Naive B cell (primary cell): ENCODE data around the gene MYO10. TPM values are rescaled to one million over a fixed set of nuclear protein-coding genes. Genes with fewer than 3 reads are reported as not detected.
"Not testable (repeated sequence)": the region's sequence is repeated elsewhere in the genome, so short reads cannot be mapped to it uniquely, and the experiment has no call there.

Source experiments
- ATAC-seq, 2 donors: fragments of 150-1000 bp; cut with Tn5 transposase; 2 replicates each; pipeline ENCODE4 v1.10.0; 2021; ENCODE audit warnings: low read depth in 2 of 2, mild to moderate bottlenecking in 2 of 2, moderate library complexity in 2 of 2
- DNase-seq: peaks from one replicate; pipeline ENCODE4 v3.0.0; 2022
- H3K27ac Mint-ChIP-seq, 6 donors: one replicate each; pipeline ENCODE4 v1.8.0; 2020 to 2022; ENCODE audit warnings: mild to moderate bottlenecking in 6 of 6, mixed read lengths in 6 of 6, moderate library complexity in 5 of 6, inconsistent platforms in 2 of 6
- H3K27me3 Mint-ChIP-seq, 3 donors: one replicate each; pipeline ENCODE4 v1.8.0; 2021 to 2022; ENCODE audit warnings: mixed read lengths in 3 of 3, mild to moderate bottlenecking in 1 of 3
- H3K36me3 Mint-ChIP-seq, 2 donors: one replicate each; pipeline ENCODE4 v1.8.0; 2020 to 2022; ENCODE audit warnings: mixed read lengths in 2 of 2, inconsistent platforms in 1 of 2, mild to moderate bottlenecking in 1 of 2
- H3K4me1 Mint-ChIP-seq, 3 donors: one replicate each; pipeline ENCODE4 v1.8.0; 2020 to 2022; ENCODE audit warnings: mixed read lengths in 3 of 3, inconsistent platforms in 1 of 3, mild to moderate bottlenecking in 1 of 3, moderate library complexity in 1 of 3
- H3K4me3 Mint-ChIP-seq, 8 donors: one replicate each; pipeline ENCODE4 v1.8.0; 2020 to 2022; ENCODE audit warnings: mild to moderate bottlenecking in 8 of 8, mixed read lengths in 8 of 8, moderate library complexity in 8 of 8, inconsistent platforms in 2 of 8
- H3K9me3 Mint-ChIP-seq, 7 donors: one replicate each; pipeline ENCODE4 v1.8.0; 2020 to 2022; ENCODE audit warnings: mixed read lengths in 7 of 7, mild to moderate bottlenecking in 5 of 7, inconsistent platforms in 2 of 7, moderate library complexity in 1 of 7
- polyA plus RNA-seq, 6 donors: library from polyadenylated mRNA; unstranded; fragments of 300-500 nt; fragmentation: Illumina TruSeq; gene quantifications; one replicate each; pipeline ENCODE4 v1.2.3, GENCODE V29; 2021; ENCODE audit warnings: low read depth in 6 of 6

Gene MYO10
- polyA plus RNA-seq, 6 donors from 2014 or later: 0.03 to 0.87 TPM; not detected in 4

DNA sequence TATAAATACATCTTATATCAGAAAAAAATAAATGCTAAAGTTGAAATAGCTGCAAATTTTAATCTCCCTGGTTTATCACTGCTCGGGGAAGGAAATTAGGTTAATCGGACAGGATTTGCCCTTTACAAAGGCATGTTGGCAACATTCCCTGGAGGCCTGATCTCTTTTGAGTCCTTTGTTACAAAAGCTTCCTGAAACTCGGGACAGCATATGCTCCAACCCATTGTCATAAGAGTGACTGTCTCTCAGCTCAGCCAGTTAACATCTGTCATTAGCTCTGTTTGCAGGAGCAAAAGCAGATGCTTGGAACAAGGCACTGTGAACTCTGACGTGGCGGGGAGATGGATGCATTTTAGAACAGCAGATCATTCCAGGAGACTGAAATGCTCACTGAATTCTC is 80.6 kb downstream of the MYO10 start:
- DNase-seq (no peak), ATAC-seq (no peak)
- no peak overlapping the region for H3K27ac Mint-ChIP-seq
- no peaks in the 10 kb centered on the region for H3K27me3 Mint-ChIP-seq
- H3K9me3 Mint-ChIP-seq: peaks cover 0 to 18% (median 4%) of the 10 kb centered on the region in 7 donors
- no peaks in the 10 kb centered on the region for H3K4me1 Mint-ChIP-seq
- H3K36me3 Mint-ChIP-seq: no peaks in the 10 kb centered on the region
- no peak overlapping the region for H3K4me3 Mint-ChIP-seq

DNA sequence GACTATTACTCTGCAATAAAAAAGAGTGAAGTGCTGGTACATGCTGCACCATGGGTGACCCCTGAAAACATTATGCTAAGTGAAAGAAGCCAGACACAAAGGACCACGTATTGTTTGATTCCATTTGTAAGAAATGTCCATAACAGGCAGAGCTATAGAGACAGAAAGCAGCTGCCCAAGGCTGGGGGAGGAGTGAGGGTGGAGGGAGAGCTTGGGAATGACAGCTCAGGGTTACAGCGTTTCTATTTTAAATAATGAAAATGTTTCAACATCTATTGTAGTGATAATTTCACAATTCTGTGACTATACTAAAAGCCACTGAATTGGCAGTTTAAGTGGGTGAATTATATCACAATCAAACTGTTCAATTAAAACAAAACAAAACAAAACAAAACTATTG is 81.7 kb downstream of the MYO10 start:
- Mint-ChIP-seq H3K27ac (no peak overlapping the region), H3K4me1 (no peaks in the 10 kb centered on the region), H3K36me3 (no peaks in the 10 kb centered on the region), H3K9me3 (peaks cover 0 to 18% (median 2%) of the 10 kb centered on the region in 7 donors), H3K27me3 (no peaks in the 10 kb centered on the region), H3K4me3 (no peak overlapping the region)
- ATAC-seq: no peak
- no peak for DNase-seq

GRCh38 chr5:16853518-16853917 is 82.6 kb downstream of the MYO10 start:
- H3K27ac Mint-ChIP-seq: no peak overlapping the region
- no peak overlapping the region for H3K4me3 Mint-ChIP-seq

DNA sequence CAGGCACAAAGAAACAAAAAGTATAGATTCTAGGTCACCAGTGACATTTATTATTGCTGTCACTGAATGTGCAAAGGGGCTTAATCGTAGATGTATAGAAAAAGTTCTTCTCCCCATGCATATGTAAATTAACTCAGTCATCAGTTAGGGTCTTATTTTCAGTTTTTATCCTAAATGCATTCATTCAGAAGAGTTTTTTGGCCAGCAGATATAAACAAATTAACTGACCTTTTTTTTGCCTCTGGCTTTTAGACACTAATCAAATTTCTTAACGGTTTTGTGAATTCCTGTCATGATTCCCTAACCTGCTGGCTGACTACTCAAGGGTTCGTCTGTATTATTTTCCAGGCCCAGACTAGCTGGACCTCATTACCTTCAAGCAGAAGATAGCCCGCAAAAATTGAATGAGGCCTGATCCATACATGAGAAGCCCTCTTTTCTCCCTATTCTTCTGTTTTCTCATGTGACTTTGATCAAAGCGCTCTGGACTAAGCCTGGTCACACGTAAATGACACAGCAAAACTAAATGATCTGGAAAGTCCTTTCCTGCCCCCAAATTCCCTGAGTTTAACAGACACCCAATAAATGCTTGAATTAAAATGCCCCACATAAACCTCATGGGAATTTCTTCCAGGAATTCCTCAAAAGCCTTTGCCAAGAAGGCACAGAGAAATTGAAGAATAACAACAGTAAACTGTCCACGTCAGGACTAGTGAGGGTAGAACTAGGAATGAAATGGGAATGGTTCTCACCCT is 83.7 kb downstream of the MYO10 start:
- DNase-seq (no peak), ATAC-seq (no peak)
- Mint-ChIP-seq H3K27me3 (no peaks in the 10 kb centered on the region), H3K27ac (peak overlapping the region in 1 of 6 donors; percentile 3), H3K36me3 (no peaks in the 10 kb centered on the region), H3K9me3 (peaks cover 0 to 4% (median 0%) of the 10 kb centered on the region in 7 donors), H3K4me3 (no peak overlapping the region), H3K4me1 (no peaks in the 10 kb centered on the region)

More at GRCh38 chr5:16853518-16853917, 82.6 kb downstream of the MYO10 start:
- ATAC-seq: no peak
- H3K36me3 Mint-ChIP-seq: no peaks in the 10 kb centered on the region
- no peaks in the 10 kb centered on the region for H3K27me3 Mint-ChIP-seq
- H3K4me1 Mint-ChIP-seq: no peaks in the 10 kb centered on the region
- H3K9me3 Mint-ChIP-seq: peaks cover 0 to 10% (median 0%) of the 10 kb centered on the region in 7 donors
- DNase-seq: no peak

DNA sequence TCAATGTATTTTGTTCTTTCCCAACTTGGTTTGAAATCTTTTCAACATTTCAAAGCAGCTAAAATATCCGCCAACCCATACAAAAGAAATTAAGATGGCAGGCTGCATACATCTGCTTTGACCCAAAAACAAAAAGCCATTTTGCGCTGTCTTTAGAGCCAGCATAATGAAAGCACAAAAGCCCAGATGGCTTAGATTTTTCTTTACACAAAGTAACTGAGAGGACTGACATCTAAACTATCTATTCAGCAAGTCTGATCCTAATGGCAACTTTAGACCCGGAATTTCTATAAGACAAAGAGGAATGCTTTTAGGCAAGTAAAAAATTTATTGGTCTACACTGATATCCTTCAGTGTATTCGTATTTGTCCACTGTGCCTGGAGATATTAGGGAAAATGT is 86.3 kb downstream of the MYO10 start:
- ATAC-seq (no peak), DNase-seq (no peak)
- Mint-ChIP-seq H3K27me3 (no peaks in the 10 kb centered on the region), H3K9me3 (no peaks in the 10 kb centered on the region), H3K36me3 (no peaks in the 10 kb centered on the region), H3K4me1 (no peaks in the 10 kb centered on the region), H3K4me3 (no peak overlapping the region), H3K27ac (no peak overlapping the region)

GRCh38 chr5:16849181-16849580 is 86.9 kb downstream of the MYO10 start:
- Mint-ChIP-seq H3K27me3 (no peaks in the 10 kb centered on the region), H3K36me3 (no peaks in the 10 kb centered on the region), H3K9me3 (no peaks in the 10 kb centered on the region), H3K27ac (no peak overlapping the region), H3K4me1 (no peaks in the 10 kb centered on the region), H3K4me3 (no peak overlapping the region)
- DNase-seq (no peak), ATAC-seq (no peak)

DNA sequence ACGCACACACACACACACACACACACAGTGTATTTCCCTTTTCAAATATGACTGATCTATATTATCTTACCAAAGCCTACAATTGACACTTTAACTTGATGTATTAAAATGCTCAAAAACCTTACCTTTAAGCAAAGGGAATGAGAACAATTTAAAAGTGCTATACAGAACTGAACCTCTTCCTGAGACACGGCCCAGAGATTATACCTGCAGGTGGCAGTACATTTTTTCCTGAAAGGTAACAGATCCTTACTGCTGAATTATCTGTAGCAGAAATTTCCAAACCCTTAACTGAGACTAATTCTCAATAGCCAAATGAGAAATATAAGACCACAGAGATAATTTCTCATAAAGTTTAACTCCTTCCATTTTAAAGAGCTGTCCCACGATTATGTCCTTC is 91.1 kb downstream of the MYO10 start:
- Mint-ChIP-seq H3K36me3 (no peaks in the 10 kb centered on the region), H3K4me3 (no peak overlapping the region), H3K27me3 (peaks cover 6 to 15% (median 11%) of the 10 kb centered on the region in 3 donors), H3K9me3 (no peaks in the 10 kb centered on the region), H3K27ac (no peak overlapping the region), H3K4me1 (no peaks in the 10 kb centered on the region)
- DNase-seq (no peak), ATAC-seq (no peak)

- ATAC-seq (no peak), DNase-seq (no peak)
- Mint-ChIP-seq H3K36me3 (no peaks in the 10 kb centered on the region), H3K27ac (no peak overlapping the region), H3K27me3 (peaks cover 11 to 28% (median 11%) of the 10 kb centered on the region in 3 donors), H3K4me1 (no peaks in the 10 kb centered on the region), H3K4me3 (no peak overlapping the region), H3K9me3 (no peaks in the 10 kb centered on the region)
These were observed 93.2 kb downstream of the MYO10 start for GRCh38 chr5:16842896-16843295.

DNA sequence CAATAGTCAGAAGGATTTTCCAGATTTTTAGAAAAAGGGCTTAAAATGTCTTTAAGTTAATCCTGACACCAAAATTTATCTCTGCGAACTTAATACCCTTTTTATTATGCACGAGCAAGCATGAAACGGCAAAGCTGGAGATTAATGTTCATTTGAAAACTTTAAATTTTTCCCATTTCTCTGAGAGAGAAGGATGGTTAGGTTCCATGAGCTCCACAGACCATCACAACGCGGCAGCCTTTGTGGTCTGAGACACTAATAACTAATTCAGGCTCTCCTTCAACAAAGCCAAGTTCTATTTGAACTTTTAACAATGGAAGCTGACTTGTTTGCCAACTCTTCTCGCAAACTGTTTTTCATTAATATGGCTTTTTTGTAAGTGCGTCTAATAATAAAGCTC is 94.7 kb downstream of the MYO10 start:
- Mint-ChIP-seq H3K4me1 (no peaks in the 10 kb centered on the region), H3K27ac (no peak overlapping the region), H3K9me3 (no peaks in the 10 kb centered on the region), H3K36me3 (no peaks in the 10 kb centered on the region), H3K27me3 (peaks cover 11 to 28% (median 11%) of the 10 kb centered on the region in 3 donors), H3K4me3 (no peak overlapping the region)
- ATAC-seq (no peak), DNase-seq (no peak)

- H3K4me1 Mint-ChIP-seq: no peaks in the 10 kb centered on the region
- no peak overlapping the region for H3K27ac Mint-ChIP-seq
- H3K27me3 Mint-ChIP-seq: peaks cover 11 to 25% (median 16%) of the 10 kb centered on the region in 3 donors
- no peaks in the 10 kb centered on the region for H3K36me3 Mint-ChIP-seq
- ATAC-seq (no peak), DNase-seq (no peak)
- peaks cover 0 to 2% (median 0%) of the 10 kb centered on the region in 7 donors for H3K9me3 Mint-ChIP-seq
- no peak overlapping the region for H3K4me3 Mint-ChIP-seq
These were observed 98.8 kb downstream of the MYO10 start for GRCh38 chr5:16837305-16837704.

GRCh38 chr5:16834029-16834428 is 102.1 kb downstream of the MYO10 start:
- no peaks in the 10 kb centered on the region for H3K4me1 Mint-ChIP-seq
- H3K9me3 Mint-ChIP-seq: peaks cover 0 to 9% (median 0%) of the 10 kb centered on the region in 7 donors
- no peak overlapping the region for H3K27ac Mint-ChIP-seq
- no peak for ATAC-seq
- peaks cover 2 to 9% (median 8%) of the 10 kb centered on the region in 3 donors for H3K27me3 Mint-ChIP-seq
- no peak overlapping the region for H3K4me3 Mint-ChIP-seq
- DNase-seq: no peak
- no peaks in the 10 kb centered on the region for H3K36me3 Mint-ChIP-seq

DNA sequence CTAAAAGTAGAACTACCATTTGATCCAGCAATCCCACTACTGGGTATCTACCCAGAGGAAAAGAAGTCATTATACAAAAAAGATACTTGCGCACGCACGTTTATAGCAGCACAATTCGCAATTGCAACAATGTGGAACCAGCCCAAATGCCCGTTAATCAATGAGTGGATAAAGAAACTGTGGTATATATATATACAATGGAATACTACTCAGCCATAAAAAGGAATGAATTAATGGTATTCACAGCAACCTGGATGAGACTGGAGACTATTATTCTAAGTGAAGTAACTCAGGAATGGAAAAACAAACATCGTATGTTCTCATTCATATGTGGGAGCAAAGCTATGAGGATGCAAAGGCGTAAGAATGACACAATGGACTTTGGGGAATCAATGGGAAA is 104.8 kb downstream of the MYO10 start:
- H3K9me3 Mint-ChIP-seq, H3K27ac Mint-ChIP-seq, H3K36me3 Mint-ChIP-seq, ATAC-seq, H3K4me3 Mint-ChIP-seq, DNase-seq, H3K4me1 Mint-ChIP-seq, H3K27me3 Mint-ChIP-seq: not testable (repeated sequence)

- Mint-ChIP-seq H3K36me3 (no peaks in the 10 kb centered on the region), H3K9me3 (peaks cover 0 to 9% (median 0%) of the 10 kb centered on the region in 7 donors), H3K4me1 (no peaks in the 10 kb centered on the region), H3K27ac (no peak overlapping the region), H3K4me3 (no peak overlapping the region), H3K27me3 (peaks cover 0 to 15% (median 0%) of the 10 kb centered on the region in 3 donors)
- ATAC-seq: no peak
- no peak for DNase-seq
These were observed 108.3 kb downstream of the MYO10 start for GRCh38 chr5:16827755-16828154.

GRCh38 chr5:16826379-16827125 is 109.5 kb downstream of the MYO10 start:
- no peaks in the 10 kb centered on the region for H3K4me1 Mint-ChIP-seq
- DNase-seq (no peak), ATAC-seq (no peak)
- H3K27me3 Mint-ChIP-seq: peaks cover 0 to 15% (median 0%) of the 10 kb centered on the region in 3 donors
- H3K36me3 Mint-ChIP-seq: no peaks in the 10 kb centered on the region
- no peak overlapping the region for H3K27ac Mint-ChIP-seq
- peaks cover 0 to 9% (median 0%) of the 10 kb centered on the region in 7 donors for H3K9me3 Mint-ChIP-seq
- H3K4me3 Mint-ChIP-seq: no peak overlapping the region
